Activated B cell treated with CpG ODN at 0.5 μM for 24 hours (primary cell): Measurements from ENCODE around the gene PSMB1. TPM values are rescaled to one million over a fixed set of nuclear protein-coding genes. Genes with fewer than 3 reads are reported as not detected.
"Not testable (repeated sequence)": the region's sequence is repeated elsewhere in the genome, so short reads cannot be mapped to it uniquely, and the experiment has no call there.

Experiments used
- ATAC-seq: fragments of 200-7000 bp; cut with Tn5 transposase; one replicate; pipeline ENCODE4 v1.10.0; 2021; ENCODE audit warnings: low read depth, mild to moderate bottlenecking, moderate library complexity
- CTCF ChIA-PET: fragments of 350-600 bp; sonication (Branson Sonifier 250); formaldehyde crosslinking; loops from one replicate; lab custom pipeline; 2021; ENCODE audit warnings: antibody characterized with exemption; lab: Charles Lee
- POLR2A ChIA-PET: fragments of 350-600 bp; sonication (Branson Sonifier 250); formaldehyde crosslinking; loops from one replicate; lab custom pipeline; 2021; ENCODE audit warnings: antibody characterized with exemption; lab: Charles Lee
- DNase-seq: peaks from one replicate; pipeline ENCODE4 v3.0.0; 2022
- H3K27ac Mint-ChIP-seq: one replicate; pipeline ENCODE4 v1.8.0; 2020; ENCODE audit warnings: mixed read lengths
- H3K27me3 Mint-ChIP-seq: one replicate; pipeline ENCODE4 v1.8.0; 2021; ENCODE audit warnings: mixed read lengths
- H3K36me3 Mint-ChIP-seq: one replicate; pipeline ENCODE4 v1.8.0; 2021; ENCODE audit warnings: low read depth, mixed read lengths
- H3K4me1 Mint-ChIP-seq: one replicate; pipeline ENCODE4 v1.8.0; 2021; ENCODE audit warnings: mixed read lengths
- H3K4me3 Mint-ChIP-seq: one replicate; pipeline ENCODE4 v1.8.0; 2020; ENCODE audit warnings: mild to moderate bottlenecking, mixed read lengths
- H3K9me3 Mint-ChIP-seq: one replicate; pipeline ENCODE4 v1.8.0; 2020; ENCODE audit warnings: mixed read lengths
- CTCF ChIP-seq: fragments of 200-600 bp; IDR thresholded peaks from one replicate; pipeline ENCODE4 v1.8.0; 2022; ENCODE audit warnings: antibody characterized with exemption, mild to moderate bottlenecking
- intact Hi-C: fragments of 100-400 bp; cut with micrococcal nuclease; formaldehyde crosslinking; loops from one replicate; pipeline ENCODE4 v1.15.1; 2024
- total RNA-seq: library from RNA; stranded (reverse); gene quantifications from 2 replicates; pipeline ENCODE4 v1.2.3, GENCODE V29; 2022

PSMB1 gene
- total RNA-seq, 1 donor from 2014 or later = 163 TPM

GRCh38 chr6:170504479-170504878 is 48.6 kb downstream of the PSMB1 start:
- peaks cover 45% of the 10 kb centered on the region for H3K27me3 Mint-ChIP-seq

GRCh38 chr6:170503414-170503761 is 49.7 kb downstream of the PSMB1 start:
- H3K36me3 Mint-ChIP-seq = peaks cover 2% of the 10 kb centered on the region
- H3K4me3 Mint-ChIP-seq = no peak overlapping the region
- no peak overlapping the region for H3K27ac Mint-ChIP-seq
- peaks cover 26% of the 10 kb centered on the region for H3K9me3 Mint-ChIP-seq
- intact Hi-C loops = no loop called here
- POLR2A ChIA-PET = no interaction called here
- DNase-seq (no peak), ATAC-seq (no peak)
- H3K27me3 Mint-ChIP-seq = peaks cover 52% of the 10 kb centered on the region
- CTCF ChIA-PET = no interaction called here
- no peaks in the 10 kb centered on the region for H3K4me1 Mint-ChIP-seq
- TF ChIP-seq CTCF = no peak

More at GRCh38 chr6:170504479-170504878, 48.6 kb downstream of the PSMB1 start:
- no peak overlapping the region for H3K4me3 Mint-ChIP-seq
- intact Hi-C loops = no loop called here
- ChIA-PET CTCF (no interaction called here), POLR2A (no interaction called here)
- no peak overlapping the region for H3K27ac Mint-ChIP-seq
- ATAC-seq (no peak), DNase-seq (no peak)
- peaks cover 26% of the 10 kb centered on the region for H3K9me3 Mint-ChIP-seq
- no peaks in the 10 kb centered on the region for H3K4me1 Mint-ChIP-seq
- H3K36me3 Mint-ChIP-seq = peaks cover 2% of the 10 kb centered on the region
- no peak for TF ChIP-seq CTCF

- DNase-seq, H3K36me3 Mint-ChIP-seq, ATAC-seq, H3K4me3 Mint-ChIP-seq, intact Hi-C loops, H3K4me1 Mint-ChIP-seq, CTCF ChIA-PET, H3K27ac Mint-ChIP-seq, POLR2A ChIA-PET: not testable (repeated sequence)
- H3K9me3 Mint-ChIP-seq = peaks cover 26% of the 10 kb centered on the region
- H3K27me3 Mint-ChIP-seq = peaks cover 55% of the 10 kb centered on the region
Measured at GRCh38 chr6:170502733-170503413, 50.2 kb downstream of the PSMB1 start.

GRCh38 chr6:170502268-170502667 is 50.8 kb downstream of the PSMB1 start:
- Mint-ChIP-seq H3K9me3 (peaks cover 26% of the 10 kb centered on the region), H3K27me3 (peaks cover 55% of the 10 kb centered on the region)
- POLR2A ChIA-PET, ATAC-seq, DNase-seq, CTCF ChIA-PET, H3K4me1 Mint-ChIP-seq, H3K4me3 Mint-ChIP-seq, H3K27ac Mint-ChIP-seq, intact Hi-C loops, H3K36me3 Mint-ChIP-seq: not testable (repeated sequence)

- Mint-ChIP-seq H3K9me3 (peaks cover 26% of the 10 kb centered on the region), H3K27ac (no peak overlapping the region), H3K4me1 (no peaks in the 10 kb centered on the region), H3K36me3 (peaks cover 2% of the 10 kb centered on the region), H3K27me3 (peaks cover 55% of the 10 kb centered on the region), H3K4me3 (no peak overlapping the region)
- no peak for DNase-seq
- TF ChIP-seq CTCF = no peak
- ChIA-PET POLR2A (no interaction called here), CTCF (no interaction called here)
- intact Hi-C loops = no loop called here
- no peak for ATAC-seq
Measured at GRCh38 chr6:170500955-170501590, 52.0 kb downstream of the PSMB1 start.

- Mint-ChIP-seq H3K9me3 (peaks cover 21% of the 10 kb centered on the region), H3K27me3 (peaks cover 45% of the 10 kb centered on the region), H3K4me3 (no peak overlapping the region), H3K36me3 (peaks cover 2% of the 10 kb centered on the region), H3K27ac (no peak overlapping the region), H3K4me1 (no peaks in the 10 kb centered on the region)
- CTCF ChIA-PET = no interaction called here
- DNase-seq (no peak), ATAC-seq (no peak)
- intact Hi-C loops = no loop called here
- POLR2A ChIA-PET = no interaction called here
- TF ChIP-seq CTCF = no peak
Measured at GRCh38 chr6:170497841-170498301, 55.2 kb downstream of the PSMB1 start.
